GM21717 (cell line): ENCODE results near the gene KRTAP5-6.
"Not testable (repeated sequence)": the region's sequence is repeated elsewhere in the genome, so short reads cannot be mapped to it uniquely, and the experiment has no call there.

Source experiments
- ATAC-seq: cut with Tn5 transposase; IDR thresholded peaks from one replicate; pipeline ENCODE4 v1.9.1; 2021; ENCODE audit warnings: mild to moderate bottlenecking, moderate library complexity; ENCODE audit not compliant: unreplicated experiment

KRTAP5-6 gene

DNA sequence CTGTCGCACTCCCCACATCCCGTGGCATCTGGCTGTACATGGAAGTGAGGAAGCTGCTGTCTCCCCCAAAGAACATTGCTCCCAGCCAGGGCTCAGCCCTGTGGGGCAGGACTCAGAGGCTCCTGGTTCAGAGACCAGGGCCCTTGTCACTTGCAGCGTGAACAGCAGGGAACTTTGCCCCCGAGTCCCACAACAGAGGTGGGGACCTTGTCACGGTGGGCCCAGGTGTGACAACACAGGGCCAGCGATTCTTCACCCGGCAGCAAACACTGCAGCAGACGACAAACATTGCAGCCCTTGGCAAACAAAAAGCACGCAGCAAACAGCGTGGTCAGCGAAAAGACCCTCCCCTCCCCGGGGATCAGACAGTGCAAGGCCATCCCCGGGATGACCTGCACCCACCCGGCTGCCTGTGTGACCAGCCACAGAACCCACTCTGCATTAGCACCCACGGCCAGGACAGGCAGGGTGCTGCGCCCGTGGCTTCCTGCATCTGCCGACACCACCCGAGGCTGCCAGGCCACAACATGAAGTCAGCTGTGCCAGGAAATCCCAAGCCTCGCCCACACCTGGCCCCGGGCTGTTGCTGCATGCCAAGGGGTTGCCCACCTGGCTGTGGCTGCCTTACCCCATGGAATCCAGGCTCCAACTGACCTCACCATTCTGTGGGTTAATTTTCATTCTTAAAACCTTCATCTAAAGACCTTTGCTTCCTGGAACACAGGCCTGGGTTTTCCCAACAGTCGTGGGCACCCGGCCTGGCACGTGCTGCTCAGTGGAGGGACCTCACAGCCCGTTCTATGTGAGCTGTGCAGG is 35.3 kb upstream of the KRTAP5-6 start:
- not testable (repeated sequence) for ATAC-seq

DNA sequence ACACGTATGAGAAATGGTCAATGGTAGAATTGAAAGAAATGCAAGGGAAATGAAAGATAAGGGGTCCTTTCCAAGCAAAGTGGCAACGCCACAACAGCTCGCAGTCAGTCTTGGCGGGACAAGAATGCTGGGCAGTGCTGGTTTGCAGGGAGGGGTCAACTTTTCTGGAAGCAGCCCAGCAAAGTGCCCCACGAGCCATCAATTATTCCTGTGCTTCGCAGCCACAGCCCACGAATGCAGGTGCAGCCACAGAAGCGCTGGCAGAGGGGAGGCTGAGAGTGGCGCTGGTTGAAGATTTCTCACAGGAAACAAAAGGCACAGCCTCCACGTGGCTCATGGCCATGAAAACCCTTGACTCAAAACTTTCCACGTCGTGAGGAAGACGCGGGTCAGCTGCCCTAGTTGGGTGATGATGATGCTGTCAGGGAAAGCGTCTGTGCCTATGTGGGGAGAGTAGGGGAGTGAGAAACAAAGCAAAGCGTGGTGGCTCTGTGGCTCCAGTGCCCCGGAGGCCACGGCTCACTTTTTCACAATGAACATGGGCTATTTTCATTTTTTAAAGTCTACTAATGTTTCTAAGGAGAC is 34.2 kb upstream of the KRTAP5-6 start:
- not testable (repeated sequence) for ATAC-seq

DNA sequence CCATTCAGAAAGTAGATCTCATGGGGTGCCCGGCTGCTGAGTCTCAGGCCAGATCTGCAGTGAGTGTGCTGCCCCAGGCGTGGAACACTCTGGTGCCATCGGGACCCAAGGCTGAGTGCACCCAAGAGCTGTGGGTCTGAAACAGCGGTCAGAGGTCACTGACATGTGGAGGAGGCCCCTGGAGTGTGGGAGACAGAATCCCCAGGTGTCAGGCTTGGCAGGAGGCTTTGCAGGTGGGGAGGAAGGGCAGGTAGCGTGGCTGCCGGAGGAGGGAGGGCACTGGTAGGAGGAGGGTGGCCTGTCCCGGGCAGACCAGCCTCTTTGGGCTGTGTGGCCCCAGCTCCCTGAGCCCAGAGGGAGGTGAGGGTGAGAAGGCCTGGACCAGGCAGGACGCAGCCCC is 31.7 kb upstream of the KRTAP5-6 start:
- no peak for ATAC-seq

DNA sequence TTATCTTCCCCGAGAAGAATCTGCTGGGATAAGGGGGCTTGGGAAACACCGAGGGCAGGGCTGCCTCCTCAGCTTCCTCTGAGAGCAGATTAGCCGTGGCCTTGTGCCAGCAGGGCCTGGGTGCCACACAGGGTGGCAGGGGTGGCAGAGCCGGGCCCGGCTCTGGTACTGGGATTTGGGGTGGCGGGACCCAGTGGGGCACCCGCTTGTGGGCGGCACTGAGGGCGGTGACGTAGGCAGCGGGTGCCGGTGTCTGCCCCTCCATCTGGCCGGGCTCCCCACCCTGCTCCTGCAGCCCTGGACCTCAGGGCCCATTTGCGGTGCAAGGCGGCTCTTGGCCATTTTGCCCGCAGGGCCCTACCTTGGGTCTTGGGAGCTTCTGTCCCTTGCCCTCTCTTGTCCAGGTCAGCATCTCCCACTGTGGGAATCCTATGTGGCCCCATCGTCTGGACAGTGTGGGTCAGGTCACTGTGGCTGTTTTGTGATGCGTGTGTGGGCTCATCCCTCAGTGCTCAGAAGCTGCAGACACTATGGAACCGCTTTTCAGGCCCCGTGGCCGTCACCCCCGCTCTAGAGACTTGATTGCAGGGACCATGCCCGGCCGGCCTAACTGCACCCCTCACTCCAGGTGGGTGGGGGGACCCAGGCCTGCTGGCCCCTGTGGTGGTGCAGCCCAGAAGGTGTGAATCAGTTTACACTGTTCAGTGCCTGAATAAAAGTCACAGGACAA is 29.7 kb upstream of the KRTAP5-6 start:
- ATAC-seq = no peak

DNA sequence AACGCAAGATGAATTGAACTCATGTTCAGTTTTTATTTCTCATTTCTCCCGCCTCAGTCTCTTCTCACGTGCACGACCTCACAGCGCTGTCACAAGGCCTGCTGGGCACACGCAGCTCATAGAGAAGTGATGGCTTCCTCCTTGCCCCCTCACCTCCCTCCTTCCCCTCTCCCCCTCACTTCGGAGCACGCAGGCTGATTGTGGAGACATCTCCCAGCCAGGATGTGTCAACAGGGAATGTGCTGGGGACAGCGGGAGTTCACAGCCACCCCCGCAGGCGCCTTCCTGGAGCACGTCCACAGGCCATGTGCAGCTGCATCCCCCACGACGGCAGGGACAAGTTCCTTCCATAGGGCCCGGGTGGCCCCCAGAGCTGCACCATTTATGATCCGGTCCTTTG is 29.1 kb upstream of the KRTAP5-6 start:
- ATAC-seq = no peak

DNA sequence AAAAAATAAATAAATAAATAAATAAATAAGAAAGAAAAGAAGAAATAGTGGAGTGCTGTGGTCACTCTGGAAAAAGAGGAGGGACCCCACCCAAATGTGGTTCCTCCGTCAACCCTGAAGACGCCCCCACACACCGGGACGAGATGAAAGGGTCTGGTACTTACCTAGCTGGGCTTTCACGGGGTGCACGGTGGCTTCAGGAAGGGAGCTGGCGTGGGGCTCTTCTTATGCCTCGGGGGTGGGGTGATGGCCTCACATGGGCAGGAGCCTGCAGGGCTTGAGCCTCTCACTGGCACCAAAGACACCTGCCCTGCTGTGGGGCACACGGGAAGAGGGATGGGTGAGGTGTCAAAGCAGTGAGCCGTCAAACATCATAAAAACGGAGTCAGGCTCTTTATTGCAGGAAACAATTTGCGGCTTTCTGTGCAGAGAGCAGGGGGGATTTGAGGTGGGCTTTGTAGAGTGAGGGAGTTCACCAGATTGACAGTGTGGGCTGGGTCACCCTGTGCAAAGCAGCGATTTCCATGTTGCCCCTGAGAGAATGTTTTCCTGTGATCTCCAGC is 28.0 kb upstream of the KRTAP5-6 start:
- no peak for ATAC-seq

DNA sequence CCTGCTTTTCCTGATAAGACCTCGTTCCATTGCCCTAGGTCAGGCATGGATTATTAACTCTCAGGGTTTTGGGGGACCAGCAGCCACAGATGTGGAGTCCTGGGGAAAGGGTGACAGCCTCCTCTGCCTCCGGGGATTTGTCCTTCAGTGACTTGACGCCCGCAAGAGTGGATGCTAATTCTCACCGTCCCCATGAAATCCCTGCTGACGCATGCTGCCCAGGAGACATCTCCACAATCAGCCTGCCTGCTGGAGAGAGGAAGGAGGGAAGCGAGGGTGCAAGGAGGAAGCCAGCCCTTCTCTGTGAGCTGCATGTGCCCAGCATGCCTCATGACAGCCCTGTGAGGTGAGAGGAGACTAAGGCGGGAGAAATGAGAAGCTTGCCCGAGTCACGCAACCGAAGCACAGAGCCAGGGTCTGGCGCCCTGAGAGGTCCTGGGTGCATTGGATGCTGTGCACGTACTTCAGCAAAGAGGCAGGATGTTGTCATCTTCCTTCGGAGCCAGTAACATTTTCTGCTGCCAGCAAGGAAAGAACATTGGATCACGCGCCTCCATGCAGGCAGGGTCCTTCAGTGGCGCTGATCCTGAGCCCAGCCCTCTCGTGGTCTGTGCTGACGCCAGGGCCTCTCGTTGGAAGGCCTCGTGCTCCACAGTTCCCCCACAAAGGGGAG is 27.3 kb upstream of the KRTAP5-6 start:
- no peak for ATAC-seq

DNA sequence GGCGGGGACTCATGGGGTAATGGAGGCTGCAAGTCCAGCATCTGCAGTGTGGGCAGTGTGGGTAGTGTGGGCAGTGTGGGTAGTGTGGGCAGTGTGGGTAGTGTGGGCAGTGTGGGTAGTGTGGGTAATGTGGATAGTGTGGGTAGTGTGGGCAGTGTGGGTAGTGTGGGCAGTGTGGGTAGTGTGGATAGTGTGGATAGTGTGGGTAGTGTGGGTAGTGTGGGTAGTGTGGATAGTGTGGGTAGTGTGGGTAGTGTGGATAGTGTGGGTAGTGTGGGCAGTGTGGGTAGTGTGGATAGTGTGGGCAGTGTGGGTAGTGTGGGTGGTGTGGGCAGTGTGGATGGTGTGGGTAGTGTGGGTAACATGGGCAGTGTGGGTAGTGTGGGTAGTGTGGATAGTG is 26.5 kb upstream of the KRTAP5-6 start:
- not testable (repeated sequence) for ATAC-seq

DNA sequence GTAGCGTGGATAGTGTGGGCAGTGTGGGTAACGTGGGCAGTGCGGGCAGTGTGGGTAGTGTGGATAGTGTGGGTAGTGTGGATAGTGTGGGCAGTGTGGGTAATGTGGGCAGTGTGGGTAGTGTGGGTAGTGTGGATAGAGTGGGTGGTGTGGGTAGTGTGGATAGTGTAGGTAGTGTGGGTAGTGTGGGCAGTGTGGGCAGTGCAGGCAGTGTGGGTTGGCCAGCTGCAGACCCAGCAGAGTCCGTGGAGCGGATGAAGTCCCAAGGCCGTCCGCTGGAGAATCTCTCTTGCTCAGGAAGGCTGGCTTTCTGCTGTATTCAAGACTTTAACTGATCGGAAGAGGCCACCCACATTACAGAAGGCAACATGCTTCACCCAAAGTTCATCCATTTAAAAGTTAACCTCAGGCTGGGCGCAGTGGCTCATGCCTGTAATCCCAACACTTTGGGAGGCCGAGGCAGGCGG is 26.1 kb upstream of the KRTAP5-6 start:
- ATAC-seq = no peak

DNA sequence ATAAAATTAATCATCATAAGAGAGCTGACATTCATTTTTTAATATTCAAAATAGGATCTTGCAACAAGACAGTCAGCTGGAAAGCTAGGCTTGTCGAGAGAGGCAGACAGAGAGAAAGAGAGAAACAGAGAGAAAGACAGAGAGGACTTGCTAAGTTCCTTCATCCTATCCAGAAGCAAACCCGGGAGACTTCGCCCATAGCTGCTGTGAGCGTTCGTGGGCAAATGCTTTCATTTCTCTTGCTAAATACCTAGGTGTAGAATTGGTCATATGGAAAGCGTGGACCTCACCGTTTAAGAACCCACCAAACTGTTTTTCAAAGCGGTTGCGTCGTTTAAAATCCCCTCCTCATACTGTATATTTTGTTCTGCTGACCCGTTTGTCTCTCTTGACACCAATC is 25.3 kb upstream of the KRTAP5-6 start:
- no peak for ATAC-seq

DNA sequence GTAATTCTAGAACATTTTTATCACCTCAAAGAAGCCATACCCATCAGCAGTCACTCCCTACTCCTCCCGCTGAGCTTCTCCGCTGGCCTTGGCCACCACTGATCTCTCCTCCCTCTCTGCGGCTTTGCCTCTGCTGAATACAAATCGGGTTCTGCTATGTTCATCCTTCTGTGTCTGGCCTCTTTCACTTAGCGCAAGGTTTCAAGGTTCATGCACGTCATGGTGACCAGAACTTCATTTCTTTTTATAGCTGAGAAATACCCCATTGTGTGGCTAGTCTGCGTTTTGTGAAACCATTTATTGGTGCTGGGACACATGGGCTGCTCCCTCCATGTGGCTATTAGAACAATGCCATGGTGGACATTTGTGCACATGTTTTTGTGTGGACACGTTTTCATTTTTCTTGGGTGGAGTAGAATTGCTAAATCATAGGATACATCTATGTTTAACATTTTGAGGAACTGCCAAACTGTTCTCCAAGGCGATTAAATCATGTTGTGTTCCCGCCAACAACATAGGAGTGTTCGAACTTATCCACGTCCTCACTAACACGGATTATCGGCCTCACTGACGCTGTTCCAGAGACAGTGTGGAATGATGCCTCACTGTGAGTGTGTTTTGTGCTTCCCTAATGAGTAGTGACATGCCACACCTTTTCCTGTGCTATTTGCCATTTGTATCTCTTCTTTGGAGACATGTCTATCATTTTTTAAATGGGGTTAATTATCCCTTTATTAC is 24.2 kb upstream of the KRTAP5-6 start:
- ATAC-seq = no peak

DNA sequence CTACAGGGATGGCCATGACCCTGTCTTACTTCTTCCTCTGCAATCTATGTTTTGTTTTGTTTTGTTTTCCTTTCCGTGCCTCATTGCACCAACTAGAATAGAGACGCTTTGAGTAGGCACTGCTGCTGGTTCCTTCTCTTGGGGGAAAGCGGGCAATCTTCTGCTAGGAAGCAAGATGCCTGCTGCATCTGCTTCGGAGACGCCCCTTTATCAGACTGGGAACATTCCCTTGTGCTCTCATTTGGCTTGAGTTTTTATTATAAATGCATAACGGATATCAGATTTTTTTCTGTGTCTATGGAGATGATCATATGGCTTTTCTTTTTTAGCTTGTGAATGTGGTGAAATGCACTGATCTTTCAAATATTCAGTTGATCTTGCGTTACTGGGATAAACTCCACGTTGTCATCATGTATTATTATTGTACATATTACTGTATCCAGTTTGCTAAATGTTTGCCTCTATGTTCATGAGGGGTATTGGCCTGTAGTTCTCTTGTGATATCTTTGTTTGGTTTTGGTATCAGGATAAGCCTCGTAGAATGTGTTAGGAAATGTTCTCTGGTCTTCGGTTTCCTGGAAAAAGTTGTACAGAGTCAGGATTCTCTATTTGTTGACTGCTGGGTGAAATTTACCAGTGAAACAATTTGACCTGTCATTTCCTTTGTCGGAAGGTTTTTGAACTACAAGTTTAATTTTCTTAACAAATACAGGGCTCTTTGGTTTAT is 23.4 kb upstream of the KRTAP5-6 start:
- no peak for ATAC-seq

DNA sequence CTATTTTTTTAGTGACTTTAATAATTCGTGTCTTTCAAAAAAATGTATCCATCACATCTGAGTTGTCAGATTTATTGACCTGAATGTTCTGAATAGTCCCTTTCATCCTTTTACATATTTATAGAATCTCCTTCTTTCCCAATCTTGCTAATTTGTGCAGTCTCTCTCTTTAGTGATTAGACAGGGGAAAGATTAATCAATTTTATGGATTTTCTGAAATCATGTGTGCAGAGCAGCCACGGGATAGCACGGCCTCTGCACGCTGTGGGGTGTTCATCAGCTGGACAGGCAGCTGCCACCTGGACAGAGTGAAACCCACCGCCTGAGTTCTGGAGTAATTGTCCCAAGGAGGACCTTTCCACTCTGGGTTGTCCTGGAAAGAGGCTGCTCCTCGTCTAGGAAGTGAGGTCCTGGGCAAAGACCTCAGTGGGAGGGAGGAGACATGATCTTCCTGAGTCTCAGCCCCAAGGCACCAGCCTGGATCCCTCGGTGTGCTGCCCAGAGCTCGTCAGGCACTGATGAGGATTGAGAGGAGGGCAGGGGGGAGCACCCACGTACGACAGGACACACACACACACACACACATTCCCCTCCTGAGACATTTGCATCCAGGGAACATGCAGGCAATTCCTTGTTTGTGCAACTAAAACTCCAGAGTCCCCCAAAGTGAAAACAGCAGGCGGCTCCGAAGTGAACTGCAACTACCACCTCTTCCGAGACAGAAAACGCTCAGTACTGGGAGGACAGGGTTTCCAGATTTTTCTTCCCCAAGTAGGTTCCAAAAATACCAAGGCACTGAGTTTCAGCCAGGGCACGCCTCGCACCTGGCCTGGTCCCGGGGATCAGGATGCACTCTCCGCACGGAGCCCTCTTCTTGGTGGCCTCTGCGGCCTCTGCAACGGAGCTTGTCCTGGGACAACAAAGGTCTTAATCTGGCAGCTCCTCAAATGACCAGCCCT is 22.5 kb upstream of the KRTAP5-6 start:
- ATAC-seq = no peak

DNA sequence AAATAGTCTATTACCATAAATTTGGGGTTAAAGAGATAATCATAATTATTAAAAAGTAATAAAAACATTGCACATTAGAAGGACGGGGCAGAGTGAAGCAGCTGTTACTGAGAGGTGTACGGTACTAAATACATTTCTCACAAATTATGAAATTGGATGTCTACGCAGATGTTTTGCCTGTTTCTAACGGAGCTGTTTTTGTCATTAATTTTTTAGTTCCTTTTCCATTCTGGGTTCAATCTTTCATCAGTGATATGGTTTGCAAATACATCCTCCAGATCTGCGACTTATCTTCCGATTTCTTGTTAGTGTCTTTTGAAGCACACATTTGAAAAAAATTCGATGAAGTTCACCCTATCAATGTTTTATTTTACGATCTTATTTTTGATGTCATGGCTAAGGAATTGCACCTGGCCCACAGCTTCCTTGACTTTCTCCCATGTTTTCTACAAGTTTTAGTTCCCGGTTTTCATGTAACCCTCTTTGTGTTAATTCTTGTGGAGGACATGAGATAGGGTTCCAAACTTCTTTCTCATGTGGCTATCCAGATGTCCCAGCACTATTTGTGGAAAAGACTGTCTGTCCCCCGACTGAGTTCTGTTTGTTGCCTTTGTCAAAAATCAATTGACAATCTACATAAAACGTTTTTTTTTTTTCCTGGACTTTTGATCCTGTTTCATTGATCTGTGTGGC is 21.3 kb upstream of the KRTAP5-6 start:
- ATAC-seq = no peak

DNA sequence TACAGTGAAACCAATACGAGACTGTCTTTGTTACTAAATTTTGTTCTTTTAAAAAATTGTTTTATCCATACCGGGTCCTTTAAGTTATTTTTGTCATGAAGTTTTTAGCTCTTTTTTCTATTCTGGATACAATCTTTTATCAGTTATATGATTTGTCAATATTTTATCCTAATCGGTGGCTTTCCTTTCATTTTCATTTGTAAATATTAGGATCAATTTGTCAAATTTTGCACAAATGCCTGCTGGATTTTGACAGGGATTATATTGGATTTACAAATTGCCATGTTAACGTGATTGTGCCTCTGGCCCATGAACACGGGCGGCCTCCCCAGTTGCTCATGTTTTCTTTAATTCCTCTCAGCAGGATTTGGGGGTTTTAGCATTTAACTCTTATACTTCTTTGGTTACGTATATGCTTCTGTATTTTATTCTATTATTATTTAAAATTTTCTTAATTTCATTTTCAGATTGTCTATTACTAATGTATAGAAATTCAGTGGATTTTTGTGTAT is 20.7 kb upstream of the KRTAP5-6 start:
- ATAC-seq = no peak

DNA sequence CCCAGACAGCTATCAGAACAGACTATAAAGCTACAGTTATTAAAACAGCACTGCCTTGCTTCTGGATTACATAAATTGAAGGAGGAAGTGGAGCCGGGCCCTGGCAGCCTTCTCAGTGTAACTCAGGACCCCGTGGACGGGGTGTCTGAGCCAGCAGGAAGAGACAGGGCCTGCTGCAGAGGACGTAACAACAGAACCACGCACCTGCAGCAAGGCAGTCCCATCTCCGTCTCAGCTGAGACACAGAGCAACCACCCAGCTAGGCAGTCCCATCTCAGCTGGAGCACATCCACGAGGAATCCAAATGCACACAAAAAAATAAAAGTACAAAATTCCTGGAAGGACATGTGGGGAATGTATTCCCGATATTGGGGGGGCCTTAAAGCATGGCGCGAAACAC is 17.1 kb upstream of the KRTAP5-6 start:
- no peak for ATAC-seq

DNA sequence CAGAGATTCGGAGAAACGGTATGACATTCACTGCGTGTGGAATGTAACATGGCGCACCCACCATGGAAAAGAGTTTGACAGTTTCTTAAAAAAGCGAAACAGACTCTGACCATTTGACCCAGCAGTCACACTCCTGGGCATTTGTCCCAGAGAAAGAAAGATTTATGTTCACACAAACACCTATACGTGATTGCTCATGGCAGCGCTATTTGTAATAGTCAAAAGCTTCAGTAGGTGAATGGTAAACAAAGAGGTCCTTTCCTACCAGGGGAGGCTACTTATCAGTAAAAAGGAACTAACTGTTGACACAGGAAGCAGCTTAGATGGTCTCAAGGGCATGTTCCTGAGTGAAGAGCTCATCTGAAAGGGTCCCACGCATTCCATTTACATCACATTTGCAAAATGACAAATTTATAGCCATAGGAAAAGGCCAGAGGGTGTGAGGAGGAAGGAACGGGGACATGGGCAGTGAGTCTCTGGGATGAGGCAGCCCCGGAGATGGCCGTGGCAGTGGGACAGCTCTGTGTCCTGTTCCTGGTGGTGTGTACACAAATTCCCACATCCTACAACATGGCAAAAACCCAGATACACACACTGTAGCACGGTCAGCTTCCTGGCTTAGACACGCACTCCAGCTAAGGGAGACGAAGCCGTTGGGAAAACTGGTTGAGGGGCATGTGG is 14.6 kb upstream of the KRTAP5-6 start:
- ATAC-seq = no peak
